GM19467 (cell line): ENCODE measurements around the gene SERPINB10.
A peak's percentile ranks its signal among the peaks of the same experiment; 100 is the strongest.

Source experiments
- ATAC-seq: cut with Tn5 transposase; IDR thresholded peaks from one replicate; pipeline ENCODE4 v1.9.1; 2021; ENCODE audit warnings: mild to moderate bottlenecking, moderate library complexity; ENCODE audit not compliant: unreplicated experiment

SERPINB10 gene, protein sequence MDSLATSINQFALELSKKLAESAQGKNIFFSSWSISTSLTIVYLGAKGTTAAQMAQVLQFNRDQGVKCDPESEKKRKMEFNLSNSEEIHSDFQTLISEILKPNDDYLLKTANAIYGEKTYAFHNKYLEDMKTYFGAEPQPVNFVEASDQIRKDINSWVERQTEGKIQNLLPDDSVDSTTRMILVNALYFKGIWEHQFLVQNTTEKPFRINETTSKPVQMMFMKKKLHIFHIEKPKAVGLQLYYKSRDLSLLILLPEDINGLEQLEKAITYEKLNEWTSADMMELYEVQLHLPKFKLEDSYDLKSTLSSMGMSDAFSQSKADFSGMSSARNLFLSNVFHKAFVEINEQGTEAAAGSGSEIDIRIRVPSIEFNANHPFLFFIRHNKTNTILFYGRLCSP

GRCh38 chr18:63907664-63908063, at the start of gene SERPINB10:
TSS of gene SERPINB10 (plus strand) at chr18:63907958. CDS start at chr18:63915511, 7,553 bp downstream.
- ATAC-seq = peak; percentile 52

DNA sequence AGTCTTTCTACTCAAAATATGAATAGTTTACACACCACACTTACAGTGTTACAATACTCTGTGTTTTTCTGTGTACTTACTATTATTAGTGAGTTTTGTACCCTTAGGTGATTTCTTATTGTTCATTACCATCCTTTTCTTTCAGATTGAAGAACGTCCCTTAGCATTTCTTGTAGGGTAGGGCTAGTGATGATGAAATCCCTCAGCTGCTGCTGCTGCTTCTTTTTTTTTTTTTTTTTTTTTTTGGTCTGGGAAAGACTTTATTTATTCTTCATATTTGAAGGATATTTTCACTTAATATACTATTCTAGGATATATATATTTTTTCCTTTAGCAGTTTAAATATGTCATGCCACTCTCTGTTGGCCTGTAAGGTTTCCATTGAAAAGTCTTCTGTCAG, 49.3 kb upstream of the SERPINB10 start:
- no peak for ATAC-seq

DNA sequence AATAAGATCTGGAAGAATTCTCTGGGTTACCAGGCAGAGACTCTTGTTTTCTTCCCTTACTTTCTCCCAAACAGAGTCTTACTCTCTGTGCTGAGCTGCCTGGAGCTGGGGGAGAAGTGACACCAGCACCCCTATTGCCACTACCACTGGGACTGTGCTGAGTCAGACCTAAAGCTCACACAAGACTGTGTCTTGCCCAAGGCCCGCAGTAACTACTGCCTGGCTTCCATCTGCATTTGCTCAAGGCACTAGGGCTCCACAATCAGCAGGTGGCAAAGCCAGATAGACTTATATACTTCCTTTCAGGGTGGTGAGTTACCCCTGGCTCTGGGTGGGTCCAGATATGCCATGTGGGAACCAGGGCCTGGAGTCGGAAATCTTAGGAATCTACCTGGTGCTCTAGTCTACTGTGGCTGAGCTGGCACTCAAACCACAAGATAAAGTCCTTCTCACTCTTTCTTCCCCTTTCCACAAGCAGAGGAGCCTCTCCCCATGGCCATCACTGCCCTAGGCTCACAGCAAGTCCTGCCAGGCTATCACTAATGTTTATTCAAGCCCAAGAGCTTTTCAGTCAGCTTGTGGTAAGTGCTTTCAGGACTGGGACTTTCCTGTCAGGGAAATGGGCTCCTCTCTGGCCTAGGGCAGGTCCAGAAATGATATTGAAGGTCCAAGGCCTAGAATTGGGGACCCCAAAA, 47.8 kb upstream of the SERPINB10 start:
- ATAC-seq = no peak

DNA sequence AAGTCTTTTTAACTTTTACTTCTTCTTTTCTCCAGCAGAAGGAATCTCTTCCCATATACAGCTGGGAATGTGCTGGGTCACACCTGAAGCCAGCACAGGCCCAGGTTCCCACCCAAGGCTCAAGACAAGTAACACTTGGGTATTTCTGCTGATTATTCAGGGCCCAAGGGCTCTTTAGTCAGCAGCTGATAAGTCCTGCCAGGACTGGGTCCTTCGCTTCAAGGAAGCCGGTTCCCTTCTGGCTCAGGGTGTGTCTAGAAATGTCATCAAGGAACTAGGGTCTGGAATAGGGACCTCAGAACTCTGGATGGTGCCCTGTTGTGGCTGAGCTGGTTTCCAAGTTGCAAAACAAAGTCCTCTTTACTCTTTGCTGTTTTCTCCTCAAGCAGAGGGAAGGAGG, 47.2 kb upstream of the SERPINB10 start:
- no peak for ATAC-seq

DNA sequence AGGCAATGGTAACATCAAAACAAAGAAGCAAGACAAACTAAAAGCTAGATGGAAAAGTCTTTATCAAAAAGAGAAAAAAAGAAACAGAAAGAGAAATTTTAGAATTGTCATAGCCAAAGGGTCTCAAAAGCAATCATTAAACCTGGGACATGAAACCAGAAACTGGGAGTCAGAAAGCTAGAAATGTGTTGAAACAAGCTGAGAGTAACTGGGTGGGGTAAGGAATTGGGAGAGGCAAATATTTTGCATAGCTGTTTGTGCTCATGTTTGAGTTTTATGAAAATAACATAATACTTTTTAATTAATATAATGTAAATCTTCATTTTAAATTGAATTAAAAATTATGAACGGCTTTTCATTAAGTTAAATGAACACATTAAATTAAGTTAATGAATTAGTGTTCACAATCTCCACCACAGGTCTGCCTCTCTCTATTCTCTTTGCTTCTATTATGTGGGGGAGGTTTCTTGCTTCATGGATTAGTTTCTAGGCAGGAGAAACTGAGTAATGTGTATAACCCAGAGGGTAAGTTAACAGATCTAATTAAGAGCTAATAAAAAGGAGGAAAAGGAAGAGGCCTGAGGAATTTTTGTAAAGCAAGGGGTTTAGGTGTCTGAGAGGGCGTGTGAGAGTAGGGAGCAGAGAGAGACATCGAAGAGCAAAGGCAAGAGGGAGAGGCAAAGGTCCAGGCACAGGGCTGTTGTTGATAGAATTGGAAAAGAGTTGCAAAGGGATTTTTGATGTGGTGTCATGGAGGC, 40.2 kb upstream of the SERPINB10 start:
- ATAC-seq = no peak

DNA sequence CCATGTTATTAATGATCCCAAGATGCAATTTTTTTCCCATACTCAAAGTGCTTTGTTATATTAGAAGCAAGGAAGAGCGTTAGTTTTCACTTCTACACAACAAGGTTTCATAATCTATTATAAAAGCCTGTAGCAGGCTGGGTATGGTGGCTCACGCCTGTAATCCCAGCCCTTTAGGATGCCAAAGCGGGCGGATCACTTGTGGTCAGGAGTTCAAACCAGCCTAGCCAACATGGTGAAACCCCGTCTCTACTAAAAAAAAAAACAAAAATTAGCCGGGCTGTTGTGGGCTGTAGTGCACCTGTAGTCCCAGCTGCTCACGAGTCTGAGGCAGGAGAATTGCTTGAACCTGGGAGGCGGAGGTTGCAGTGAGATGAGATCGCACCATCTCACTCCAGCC, 39.2 kb upstream of the SERPINB10 start:
- no peak for ATAC-seq

GRCh38 chr18:63869374-63869773, 38.4 kb upstream of the SERPINB10 start:
- ATAC-seq = no peak

DNA sequence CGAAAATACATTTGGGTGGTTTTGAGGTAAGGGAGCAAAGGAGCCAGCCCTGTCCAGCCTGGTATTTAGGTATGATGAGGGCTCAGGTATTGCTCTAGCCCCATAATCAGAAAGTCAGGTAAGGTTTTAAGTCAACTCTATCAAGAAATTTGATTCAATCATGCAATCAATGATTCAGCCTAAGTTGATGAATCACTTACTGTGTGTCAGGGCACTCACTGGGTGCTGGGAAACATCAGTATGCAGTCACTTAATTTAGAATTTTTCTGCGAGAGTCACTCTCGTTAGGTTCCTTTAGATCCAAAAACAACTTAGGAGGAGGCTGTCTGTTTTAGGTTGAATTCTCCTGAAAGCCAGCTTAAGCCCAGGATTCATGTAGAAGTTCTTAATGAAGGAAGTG, 37.9 kb upstream of the SERPINB10 start:
- ATAC-seq = no peak

DNA sequence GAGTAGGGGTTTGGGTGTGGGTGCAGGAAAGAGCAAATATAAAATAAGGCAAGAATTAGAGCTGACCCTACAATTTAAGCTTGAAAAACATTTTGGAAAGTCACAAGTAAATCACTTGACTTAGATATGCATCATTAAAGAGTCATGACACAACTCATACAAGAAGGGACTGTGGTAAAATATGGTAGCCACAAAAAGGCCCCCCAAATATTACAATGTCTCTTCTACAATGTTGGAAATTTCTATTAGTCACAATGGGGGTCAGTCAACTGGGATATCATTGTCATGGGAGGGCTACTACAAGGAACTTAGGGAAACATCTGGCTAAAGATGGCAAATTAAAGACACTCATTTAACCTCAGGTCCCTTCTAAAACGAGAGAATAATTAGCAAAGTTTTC, 35.9 kb upstream of the SERPINB10 start:
- no peak for ATAC-seq

- no peak for ATAC-seq
These were observed 35.2 kb upstream of the SERPINB10 start for GRCh38 chr18:63872586-63872985.

DNA sequence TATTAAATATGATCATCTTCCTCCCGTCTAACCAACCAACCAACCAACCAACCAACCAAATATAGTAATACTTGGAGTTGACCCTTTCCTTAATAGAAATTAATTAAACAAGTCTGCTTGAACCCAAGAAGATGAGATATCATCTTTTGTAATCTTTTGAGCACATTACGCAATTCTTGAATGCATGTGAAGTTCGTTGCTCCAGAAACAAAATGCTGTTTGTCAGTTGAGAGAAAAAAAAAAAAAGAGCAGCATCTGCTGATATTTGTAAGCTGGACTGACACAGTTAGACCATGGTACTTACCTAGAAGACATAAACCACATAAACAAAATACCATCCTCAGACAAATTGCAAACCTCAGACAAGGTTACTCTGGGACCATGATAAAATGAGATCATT, 29.4 kb upstream of the SERPINB10 start:
- no peak for ATAC-seq

- no peak for ATAC-seq
These were observed 28.8 kb upstream of the SERPINB10 start for GRCh38 chr18:63878925-63879324.

DNA sequence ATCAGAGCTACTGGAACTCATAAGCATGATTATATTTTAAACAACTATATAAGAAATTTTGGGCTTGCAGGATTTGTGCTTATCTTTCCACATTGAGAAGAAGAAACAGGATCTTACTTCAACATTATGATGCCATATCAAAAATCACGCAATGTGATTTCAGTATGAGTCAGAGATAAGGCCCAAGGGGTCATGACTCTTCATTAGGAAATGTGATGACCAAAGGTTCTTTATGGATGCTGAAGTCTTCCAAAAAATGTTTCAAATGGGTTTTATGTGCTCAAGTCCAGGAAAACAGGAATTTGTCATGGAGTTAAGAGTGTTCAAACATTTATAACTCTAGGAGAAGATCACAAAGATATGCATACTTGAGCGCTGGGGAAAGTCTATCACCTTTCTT, 28.0 kb upstream of the SERPINB10 start:
- no peak for ATAC-seq

DNA sequence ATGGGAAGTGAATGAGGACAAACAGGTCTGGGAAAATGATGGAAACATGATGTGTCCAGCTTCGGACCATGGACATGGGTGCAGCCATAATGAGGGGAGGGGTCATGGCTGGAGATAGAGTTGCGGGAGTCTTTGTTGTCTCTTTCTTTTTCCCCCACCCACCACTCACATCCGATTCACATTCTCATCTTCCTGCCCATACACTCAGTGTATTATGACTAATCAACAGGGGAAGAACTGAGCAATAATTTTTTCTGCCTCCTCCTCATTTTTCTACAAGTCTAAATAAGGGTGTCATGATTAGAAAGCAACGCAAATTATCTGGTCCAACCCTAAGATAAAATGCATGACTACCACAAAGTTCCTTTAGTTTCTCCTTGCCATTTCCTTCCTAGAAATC, 25.9 kb upstream of the SERPINB10 start:
- no peak for ATAC-seq

DNA sequence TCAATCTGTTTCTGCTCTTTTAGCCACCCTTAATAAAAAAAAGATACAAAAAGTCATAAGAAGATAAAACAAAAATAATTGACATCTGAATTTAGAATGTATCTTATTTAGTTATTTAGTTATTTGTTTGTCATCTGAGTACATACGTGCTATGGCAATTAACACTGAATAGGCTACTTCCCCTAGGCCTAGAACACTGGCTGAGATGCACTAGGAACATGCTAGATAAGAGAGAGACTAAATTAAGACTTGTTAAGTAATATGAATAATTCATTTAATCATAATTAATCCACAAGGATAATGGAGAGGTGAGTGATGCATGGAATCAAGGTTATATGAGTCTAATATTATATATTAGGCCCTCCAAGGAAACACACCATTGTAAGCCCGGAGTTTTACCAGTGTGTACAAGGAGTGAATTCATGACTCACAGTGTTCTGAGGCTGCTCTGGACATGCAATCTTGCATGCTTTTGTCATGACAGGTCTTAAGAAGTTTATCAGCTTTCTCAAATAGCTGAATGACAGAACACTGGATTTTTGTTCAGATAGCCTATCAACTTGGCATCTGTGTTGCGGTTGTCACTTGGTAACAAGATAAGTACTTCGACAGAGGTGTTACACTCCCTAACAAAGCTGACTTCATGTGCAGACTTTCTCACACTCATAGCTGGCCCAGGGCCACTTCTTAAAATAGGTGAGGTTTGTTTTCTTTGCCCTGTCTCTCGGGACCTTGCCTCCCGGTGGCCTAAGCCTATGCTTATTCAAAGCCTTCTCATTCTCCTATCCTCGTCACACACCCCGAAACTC, 25.2 kb upstream of the SERPINB10 start:
- no peak for ATAC-seq

DNA sequence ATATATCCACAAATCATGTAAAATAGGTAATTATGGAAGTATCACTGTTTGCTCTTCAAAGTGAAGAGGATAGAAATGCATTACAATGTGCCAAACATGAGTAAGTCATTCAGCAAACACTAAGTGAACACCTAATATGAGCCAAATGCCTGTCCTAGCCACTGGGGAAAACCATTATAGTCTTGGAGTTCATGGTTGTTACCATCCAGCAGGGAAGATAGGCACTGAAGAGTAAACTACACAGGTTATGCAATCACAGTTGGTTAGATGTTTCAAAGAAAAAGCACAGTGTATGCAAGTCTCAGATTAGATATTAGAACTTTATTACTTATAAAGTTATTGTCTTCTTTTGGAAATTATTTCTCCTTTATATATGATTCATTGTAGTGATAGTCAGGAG, 24.1 kb upstream of the SERPINB10 start:
- no peak for ATAC-seq

DNA sequence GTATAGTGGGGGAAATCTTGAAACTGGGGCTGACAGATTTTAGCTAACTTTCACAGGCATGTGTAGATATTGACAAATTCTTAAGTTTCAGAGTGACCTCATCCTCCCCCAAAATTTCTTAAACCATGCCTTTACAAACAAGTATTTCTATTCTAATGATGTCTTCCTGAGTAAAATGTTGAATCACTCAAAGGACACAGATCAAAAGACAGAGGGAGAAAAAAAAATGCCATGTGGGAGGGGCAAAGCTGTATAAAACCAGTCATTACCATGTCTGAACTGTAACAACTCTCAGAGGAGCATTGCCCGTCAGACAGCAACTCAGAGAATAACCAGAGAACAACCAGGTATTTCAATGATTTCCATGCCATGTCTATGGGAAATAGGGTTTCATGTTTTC, 20.3 kb upstream of the SERPINB10 start, which contains the start of gene SERPINB2:
TSS of gene SERPINB2 (plus strand) at position 282 of the 400 bp plus-strand sequence. CDS start 3,740 bp downstream, outside the sequence.
- no peak for ATAC-seq

- ATAC-seq = no peak
These were observed 19.1 kb upstream of the SERPINB10 start for GRCh38 chr18:63888470-63889190.

DNA sequence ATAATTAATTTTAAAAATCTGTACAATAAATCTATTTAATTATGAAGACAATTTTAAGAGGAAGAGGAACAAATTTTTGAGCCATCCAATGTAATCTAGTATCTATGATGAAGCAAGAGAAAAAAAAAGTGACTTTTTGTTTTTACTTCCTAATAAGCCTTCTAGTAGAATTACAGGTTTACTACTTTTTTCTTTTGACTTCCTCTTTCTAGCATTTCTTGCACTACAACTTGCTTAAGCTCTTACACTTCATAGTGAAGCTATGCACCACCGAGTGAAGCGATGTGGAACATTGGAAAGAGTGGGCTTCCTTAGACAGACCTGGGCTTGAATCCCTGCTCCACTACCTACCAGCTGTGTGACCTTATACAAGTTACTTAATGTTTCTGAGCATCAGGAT, 18.1 kb upstream of the SERPINB10 start:
- no peak for ATAC-seq
